Measurements from ENCODE around the gene BCR. TPM values are rescaled to one million over a fixed set of nuclear protein-coding genes. Genes with fewer than 3 reads are reported as not detected.
"Not testable (repeated sequence)": the region's sequence is repeated elsewhere in the genome, so short reads cannot be mapped to it uniquely, and the experiment has no call there.

Gene BCR
- total and polyA plus RNA-seq, 4 donors: 5.3 to 120 (median 71.8) TPM

DNA sequence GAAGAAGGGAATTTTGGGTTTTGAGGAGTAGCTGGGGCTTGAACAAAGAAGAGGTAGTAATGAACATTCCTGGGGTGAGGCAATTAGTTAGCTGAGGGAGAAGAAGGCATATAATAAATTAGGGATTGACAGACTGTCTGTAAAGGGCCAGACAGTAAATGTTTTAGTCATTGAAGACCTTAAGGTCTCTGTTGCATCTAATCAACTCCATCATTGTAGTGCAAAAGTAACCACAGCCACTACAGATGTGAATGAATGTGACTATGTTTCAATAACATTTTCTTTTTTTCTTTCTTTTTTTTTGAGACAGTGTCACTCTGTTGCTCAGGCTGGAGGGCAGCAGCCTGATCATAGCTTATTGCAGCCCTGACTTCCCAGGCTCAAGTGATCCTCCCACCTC is 153.5 kb downstream of the BCR start:
- H3K9me3 ChIP-seq (ENCODE audit: control insufficient read depth, low read length); H3K27me3 ChIP-seq (ENCODE audit: control insufficient read depth in 1 of 2, insufficient read depth in 2 of 2, low read length in 1 of 2); H3K4me1 ChIP-seq (ENCODE audit: control insufficient read depth in 1 of 2, insufficient read depth in 2 of 2, low read length in 2 of 2); H3K4me3 ChIP-seq (ENCODE audit: low read length in 2 of 2); intact Hi-C loops (cut with DNase I); DNase-seq; ATAC-seq (ENCODE audit: low FRiP score); H3K36me3 ChIP-seq (ENCODE audit: control insufficient read depth in 1 of 2, insufficient read depth in 2 of 2, low read length in 1 of 2); H3K27ac ChIP-seq (ENCODE audit: low read depth in 1 of 2, low read length in 2 of 2): not testable (repeated sequence)

DNA sequence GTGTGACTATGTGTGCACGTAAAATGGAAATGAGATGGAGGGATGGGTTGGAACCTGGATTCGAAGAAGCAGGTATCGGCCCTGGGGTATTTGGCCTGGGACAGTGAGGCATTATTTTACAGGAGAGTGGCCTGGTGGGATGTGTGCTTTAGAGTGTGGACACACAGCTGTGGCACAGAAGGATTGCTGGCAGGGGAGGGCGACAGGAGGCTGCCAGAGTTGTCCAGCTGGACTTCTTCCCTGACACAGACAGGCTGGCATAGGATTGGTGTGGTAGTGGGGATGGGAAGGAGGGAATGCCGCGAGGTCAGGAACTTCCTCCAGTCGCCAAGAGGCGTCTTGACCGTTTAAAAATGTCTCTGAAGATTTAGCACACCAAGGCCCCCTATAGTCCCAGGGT is 157.4 kb downstream of the BCR start:
- ATAC-seq (ENCODE audit: low FRiP score); H3K36me3 ChIP-seq (ENCODE audit: control insufficient read depth in 1 of 2, insufficient read depth in 2 of 2, low read length in 1 of 2); DNase-seq; intact Hi-C loops (cut with DNase I); H3K27me3 ChIP-seq (ENCODE audit: control insufficient read depth in 1 of 2, insufficient read depth in 2 of 2, low read length in 1 of 2); H3K4me3 ChIP-seq (ENCODE audit: low read length in 2 of 2); H3K27ac ChIP-seq (ENCODE audit: low read depth in 1 of 2, low read length in 2 of 2); H3K4me1 ChIP-seq (ENCODE audit: control insufficient read depth in 1 of 2, insufficient read depth in 2 of 2, low read length in 2 of 2); H3K9me3 ChIP-seq (ENCODE audit: control insufficient read depth, low read length): not testable (repeated sequence)
- WGBS, 2 donors: 79 to 91% methylated on average over 6 of the region's 9 CpGs

DNA sequence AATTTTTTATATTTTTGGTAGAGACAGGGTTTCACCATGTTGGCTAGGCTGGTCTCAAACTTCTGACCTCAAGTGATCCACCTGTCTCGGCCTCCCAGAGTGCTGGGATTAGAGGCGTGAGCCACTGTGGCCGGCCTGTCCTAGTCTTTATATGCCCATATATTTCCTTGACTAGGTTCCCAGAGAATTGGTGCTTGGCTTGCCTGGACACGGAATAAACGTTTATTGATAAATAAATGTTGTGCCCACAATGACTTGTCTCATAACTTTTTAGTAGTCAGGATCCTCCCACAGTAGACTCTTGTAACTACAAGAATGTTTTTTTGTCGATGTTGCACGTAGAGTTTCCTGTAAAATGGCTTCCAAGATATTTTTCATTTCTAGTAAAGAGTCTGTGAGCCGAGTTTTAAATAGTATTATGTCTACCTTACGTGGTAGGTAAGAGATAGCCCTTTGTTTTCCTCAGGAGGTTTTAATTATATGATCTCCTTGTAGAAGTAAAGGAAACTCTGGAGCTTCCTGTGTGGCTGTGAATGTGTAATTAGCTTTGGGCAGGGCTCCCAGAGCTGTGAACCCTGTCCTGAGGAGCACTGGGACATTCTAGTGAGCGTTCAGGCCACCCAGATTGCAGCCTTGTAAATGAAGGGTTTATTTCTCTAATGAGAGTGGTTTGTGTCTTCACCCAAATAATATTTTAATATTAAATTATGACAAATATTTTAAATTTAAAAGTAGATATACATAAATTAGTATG is 161.8 kb downstream of the BCR start:
- WGBS, 2 donors: 80 to 85% methylated on average over 9 of the region's 10 CpGs
- DNase-seq; H3K4me3 ChIP-seq (ENCODE audit: low read length in 2 of 2); H3K27ac ChIP-seq (ENCODE audit: low read depth in 1 of 2, low read length in 2 of 2); H3K4me1 ChIP-seq (ENCODE audit: control insufficient read depth in 1 of 2, insufficient read depth in 2 of 2, low read length in 2 of 2); intact Hi-C loops (cut with DNase I); H3K9me3 ChIP-seq (ENCODE audit: control insufficient read depth, low read length); H3K27me3 ChIP-seq (ENCODE audit: control insufficient read depth in 1 of 2, insufficient read depth in 2 of 2, low read length in 1 of 2); H3K36me3 ChIP-seq (ENCODE audit: control insufficient read depth in 1 of 2, insufficient read depth in 2 of 2, low read length in 1 of 2); ATAC-seq (ENCODE audit: low FRiP score): not testable (repeated sequence)

DNA sequence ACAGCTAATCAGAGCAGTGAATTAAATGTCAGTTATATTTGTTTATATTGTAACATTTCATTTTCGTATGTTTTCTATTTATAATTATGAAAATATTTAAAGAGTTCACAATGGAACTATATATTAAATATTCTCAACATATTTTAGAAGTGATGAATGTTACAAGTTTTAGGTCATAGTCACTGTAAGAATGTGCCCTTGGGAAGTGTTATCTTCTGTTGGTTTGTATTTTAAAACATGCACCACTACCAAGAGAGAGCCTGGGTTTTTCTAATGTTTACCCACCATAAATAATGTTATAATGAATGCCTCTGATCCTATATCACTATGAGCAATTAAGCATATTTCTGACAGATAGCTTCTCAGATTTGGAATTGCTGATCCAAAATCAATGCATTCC is 171.0 kb downstream of the BCR start:
- DNase-seq (no peak), ATAC-seq (ENCODE audit: low FRiP score) (no peak)
- Histone ChIP-seq H3K9me3 (ENCODE audit: control insufficient read depth, low read length) (no peaks in the 10 kb centered on the region), H3K27me3 (ENCODE audit: control insufficient read depth in 1 of 2, insufficient read depth in 2 of 2, low read length in 1 of 2) (no peaks in the 10 kb centered on the region), H3K27ac (ENCODE audit: low read depth in 1 of 2, low read length in 2 of 2) (no peak overlapping the region), H3K36me3 (ENCODE audit: control insufficient read depth in 1 of 2, insufficient read depth in 2 of 2, low read length in 1 of 2) (no peaks in the 10 kb centered on the region), H3K4me3 (ENCODE audit: low read length in 2 of 2) (no peak overlapping the region), H3K4me1 (ENCODE audit: control insufficient read depth in 1 of 2, insufficient read depth in 2 of 2, low read length in 2 of 2) (no peaks in the 10 kb centered on the region)
- 22 to 39% methylated on average over 1 of the region's 1 CpG for WGBS, 2 donors
- intact Hi-C loops (cut with DNase I): no loop called here

DNA sequence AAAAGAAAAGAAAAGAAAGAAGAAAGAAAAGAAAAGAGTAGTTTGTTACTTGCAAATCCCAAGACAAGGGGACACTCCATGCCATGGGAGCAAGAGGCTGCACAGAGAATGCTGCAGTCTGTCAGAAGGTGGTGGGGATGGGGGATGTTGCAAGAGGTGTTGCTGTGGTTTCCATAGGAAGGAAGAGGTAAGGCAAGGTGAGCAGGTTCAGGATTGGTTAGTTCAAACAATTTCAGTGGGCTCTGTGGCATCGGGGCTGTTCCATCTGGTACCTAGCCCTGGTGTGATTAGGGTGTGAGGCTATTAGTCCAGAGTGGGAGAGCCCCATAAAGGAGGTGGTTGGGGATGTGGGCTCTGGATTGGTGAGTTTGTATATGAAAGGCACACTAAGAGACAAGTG is 172.7 kb downstream of the BCR start:
- no peak for ATAC-seq (ENCODE audit: low FRiP score)
- Histone ChIP-seq H3K27ac (ENCODE audit: low read depth in 1 of 2, low read length in 2 of 2) (no peak overlapping the region), H3K27me3 (ENCODE audit: control insufficient read depth in 1 of 2, insufficient read depth in 2 of 2, low read length in 1 of 2) (no peaks in the 10 kb centered on the region), H3K4me1 (ENCODE audit: control insufficient read depth in 1 of 2, insufficient read depth in 2 of 2, low read length in 2 of 2) (no peaks in the 10 kb centered on the region), H3K9me3 (ENCODE audit: control insufficient read depth, low read length) (no peaks in the 10 kb centered on the region), H3K4me3 (ENCODE audit: low read length in 2 of 2) (no peak overlapping the region), H3K36me3 (ENCODE audit: control insufficient read depth in 1 of 2, insufficient read depth in 2 of 2, low read length in 1 of 2) (no peaks in the 10 kb centered on the region)
- WGBS, 2 donors: 91 to 95% methylated on average over 1 of the region's 1 CpG
- intact Hi-C loops (cut with DNase I): no loop called here
- no peak for DNase-seq

DNA sequence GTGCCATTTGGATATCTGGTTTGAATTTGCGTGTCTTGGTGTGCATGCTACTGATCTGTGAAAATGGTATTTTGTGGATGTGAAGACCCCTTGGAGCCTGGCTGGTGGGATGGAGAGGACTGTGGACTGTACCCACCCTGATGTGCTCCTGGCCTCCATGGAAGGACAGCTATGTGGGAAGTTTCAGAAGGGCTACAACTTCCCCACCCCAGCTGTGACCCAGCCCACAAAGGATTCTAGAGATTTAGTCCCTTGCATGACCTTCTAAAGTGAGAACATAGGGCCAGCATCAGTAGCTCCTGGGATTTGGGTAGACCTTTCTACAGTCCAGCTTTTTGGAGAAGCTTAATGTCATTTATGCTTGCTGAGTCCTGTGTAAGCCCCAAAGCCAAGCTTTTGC is 173.4 kb downstream of the BCR start:
- H3K4me1 ChIP-seq (ENCODE audit: control insufficient read depth in 1 of 2, insufficient read depth in 2 of 2, low read length in 2 of 2): no peaks in the 10 kb centered on the region
- H3K9me3 ChIP-seq (ENCODE audit: control insufficient read depth, low read length): no peaks in the 10 kb centered on the region
- H3K36me3 ChIP-seq (ENCODE audit: control insufficient read depth in 1 of 2, insufficient read depth in 2 of 2, low read length in 1 of 2): no peaks in the 10 kb centered on the region
- H3K4me3 ChIP-seq (ENCODE audit: low read length in 2 of 2): no peak overlapping the region
- ATAC-seq (ENCODE audit: low FRiP score) (no peak), DNase-seq (no peak)
- 94 to 96% methylated on average over 1 of the region's 1 CpG for WGBS, 2 donors
- no peaks in the 10 kb centered on the region for H3K27me3 ChIP-seq (ENCODE audit: control insufficient read depth in 1 of 2, insufficient read depth in 2 of 2, low read length in 1 of 2)
- intact Hi-C loops (cut with DNase I): no loop called here
- H3K27ac ChIP-seq (ENCODE audit: low read depth in 1 of 2, low read length in 2 of 2): no peak overlapping the region

DNA sequence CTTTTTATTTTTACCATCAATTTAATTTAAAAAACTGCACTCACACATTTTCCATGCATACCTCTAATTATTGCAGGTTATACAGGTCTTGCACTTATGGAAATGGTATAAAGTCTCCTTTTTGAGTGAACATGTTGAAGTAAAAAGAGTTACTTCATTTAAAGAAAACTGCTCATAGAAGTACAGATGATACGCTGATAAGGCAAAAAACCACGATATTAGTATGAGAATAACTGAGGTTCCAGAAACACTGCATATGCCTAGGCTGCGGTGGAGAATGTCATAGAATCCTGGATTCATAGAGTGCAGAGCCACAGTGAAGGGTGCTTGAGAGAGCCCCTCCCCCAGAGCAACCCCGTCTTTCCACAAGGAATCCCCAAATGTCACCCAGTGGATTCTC is 175.8 kb downstream of the BCR start:
- no peaks in the 10 kb centered on the region for H3K27me3 ChIP-seq (ENCODE audit: control insufficient read depth in 1 of 2, insufficient read depth in 2 of 2, low read length in 1 of 2)
- H3K4me1 ChIP-seq (ENCODE audit: control insufficient read depth in 1 of 2, insufficient read depth in 2 of 2, low read length in 2 of 2): no peaks in the 10 kb centered on the region
- no peaks in the 10 kb centered on the region for H3K9me3 ChIP-seq (ENCODE audit: control insufficient read depth, low read length)
- no peak overlapping the region for H3K4me3 ChIP-seq (ENCODE audit: low read length in 2 of 2)
- no peak overlapping the region for H3K27ac ChIP-seq (ENCODE audit: low read depth in 1 of 2, low read length in 2 of 2)
- no peaks in the 10 kb centered on the region for H3K36me3 ChIP-seq (ENCODE audit: control insufficient read depth in 1 of 2, insufficient read depth in 2 of 2, low read length in 1 of 2)
- ATAC-seq (ENCODE audit: low FRiP score) (no peak), DNase-seq (no peak)
- intact Hi-C loops (cut with DNase I): no loop called here
- WGBS, 2 donors: 68 to 70% methylated on average over 4 of the region's 4 CpGs

DNA sequence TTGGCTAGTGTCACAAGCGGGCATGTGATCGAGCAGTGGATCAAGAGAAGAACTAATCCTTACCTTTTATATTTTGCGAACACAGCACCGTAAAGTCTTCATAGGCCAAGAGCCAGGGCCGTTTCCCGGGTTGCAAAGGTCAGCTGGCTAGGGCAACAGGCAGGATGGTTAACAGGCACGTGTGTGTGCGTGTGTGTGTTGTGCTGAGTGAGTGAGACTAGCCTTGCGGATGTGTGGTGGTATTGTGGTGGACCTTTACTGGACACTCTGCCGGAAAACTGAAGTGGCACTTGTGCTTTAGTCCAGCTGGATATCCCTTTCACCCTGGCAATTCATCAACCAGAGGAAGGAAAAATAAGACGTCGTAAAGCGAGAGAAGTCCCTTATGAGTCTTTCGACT is 176.7 kb downstream of the BCR start:
- Histone ChIP-seq H3K27me3 (ENCODE audit: control insufficient read depth in 1 of 2, insufficient read depth in 2 of 2, low read length in 1 of 2) (no peaks in the 10 kb centered on the region), H3K36me3 (ENCODE audit: control insufficient read depth in 1 of 2, insufficient read depth in 2 of 2, low read length in 1 of 2) (no peaks in the 10 kb centered on the region), H3K4me1 (ENCODE audit: control insufficient read depth in 1 of 2, insufficient read depth in 2 of 2, low read length in 2 of 2) (no peaks in the 10 kb centered on the region), H3K27ac (ENCODE audit: low read depth in 1 of 2, low read length in 2 of 2) (no peak overlapping the region), H3K4me3 (ENCODE audit: low read length in 2 of 2) (no peak overlapping the region), H3K9me3 (ENCODE audit: control insufficient read depth, low read length) (no peaks in the 10 kb centered on the region)
- whole genome bisulfite sequencing, 2 donors: 49 to 54% methylated on average over 14 of the region's 14 CpGs
- no peak for ATAC-seq (ENCODE audit: low FRiP score)
- intact Hi-C loops (cut with DNase I): no loop called here
- DNase-seq: no peak

DNA sequence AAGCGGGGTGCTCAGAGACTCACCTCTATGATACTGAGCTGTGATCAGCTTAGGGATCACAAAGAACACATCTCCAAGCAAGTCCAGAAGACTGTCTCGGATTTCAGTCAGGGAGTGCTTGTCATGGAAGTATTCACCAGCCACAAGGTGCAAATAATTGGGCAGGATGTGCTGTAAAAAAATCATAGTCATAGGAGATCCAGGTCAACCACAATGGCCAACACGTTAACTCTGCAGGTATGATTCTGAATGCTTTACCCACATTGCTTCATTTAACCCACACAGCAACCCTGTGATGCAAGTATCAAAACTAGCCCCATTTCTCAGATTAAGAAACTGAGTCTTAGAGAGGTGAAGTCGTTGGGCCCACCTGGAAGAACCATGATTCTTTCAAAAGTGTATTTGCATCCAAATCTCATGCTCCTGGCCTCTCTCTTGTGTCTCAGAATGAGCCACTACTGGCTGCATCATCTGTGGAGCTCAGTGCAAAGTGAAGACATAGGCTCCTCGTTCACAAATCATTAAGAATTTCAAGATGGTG is 179.3 kb downstream of the BCR start:
- Histone ChIP-seq H3K36me3 (ENCODE audit: control insufficient read depth in 1 of 2, insufficient read depth in 2 of 2, low read length in 1 of 2) (no peaks in the 10 kb centered on the region), H3K4me3 (ENCODE audit: low read length in 2 of 2) (no peak overlapping the region), H3K27ac (ENCODE audit: low read depth in 1 of 2, low read length in 2 of 2) (no peak overlapping the region), H3K4me1 (ENCODE audit: control insufficient read depth in 1 of 2, insufficient read depth in 2 of 2, low read length in 2 of 2) (no peaks in the 10 kb centered on the region), H3K27me3 (ENCODE audit: control insufficient read depth in 1 of 2, insufficient read depth in 2 of 2, low read length in 1 of 2) (no peaks in the 10 kb centered on the region), H3K9me3 (ENCODE audit: control insufficient read depth, low read length) (no peaks in the 10 kb centered on the region)
- no peak for ATAC-seq (ENCODE audit: low FRiP score)
- intact Hi-C loops (cut with DNase I): no loop called here
- DNase-seq: no peak
- 68 to 73% methylated on average over 5 of the region's 5 CpGs for WGBS, 2 donors

Measured in aorta (tissue), 5 donors.